Measurements from ENCODE around the gene D2HGDH. TPM values are rescaled to one million over a fixed set of nuclear protein-coding genes. Genes with fewer than 3 reads are reported as not detected.

Gene D2HGDH
- total RNA-seq, 1 experiment from 2014 or later, result 10.0 TPM

DNA sequence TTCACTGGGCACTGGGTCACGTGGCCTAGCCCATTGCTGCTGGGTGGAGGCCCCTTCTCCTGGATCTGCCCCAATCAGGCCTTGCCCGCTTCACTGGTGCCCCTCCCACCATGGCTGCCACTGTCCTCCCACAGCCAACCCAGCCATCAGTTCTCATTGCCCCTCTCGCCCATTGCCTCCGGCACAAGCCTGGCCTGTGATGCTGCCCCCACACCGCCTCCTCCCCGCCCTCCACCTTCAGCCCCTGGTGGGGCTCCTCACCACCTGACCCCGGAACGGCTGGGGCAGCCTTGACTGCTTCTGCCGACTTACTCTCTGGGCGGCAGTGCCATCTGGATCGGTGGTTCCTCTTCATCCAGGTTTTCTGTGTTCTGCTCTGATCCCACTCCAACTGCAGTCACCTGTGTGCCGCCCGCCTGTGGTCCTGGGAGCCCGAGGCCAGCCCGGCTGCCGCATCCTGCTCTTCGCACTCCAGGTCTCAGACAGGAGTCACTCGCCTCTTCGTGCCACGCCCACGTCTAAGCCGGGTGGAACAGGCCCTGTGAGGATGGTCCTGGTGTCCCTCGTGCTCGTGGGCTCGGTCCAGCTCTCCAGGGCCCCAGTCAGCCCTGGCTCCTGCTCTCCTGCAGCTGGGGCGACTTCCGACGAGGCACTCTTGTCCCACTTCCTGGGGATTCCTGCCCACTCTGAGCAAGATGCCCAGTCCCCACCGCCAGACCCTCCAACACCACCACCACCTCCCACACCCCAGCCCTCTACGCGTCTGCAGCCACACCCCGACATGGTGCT lies 14.2 kb downstream of the D2HGDH start:
- Histone ChIP-seq H4K20me1 (ENCODE audit: control insufficient read depth, insufficient read depth, insufficient read length) (no peaks in the 10 kb centered on the region), H3K4me2 (ENCODE audit: insufficient read depth, insufficient read length, low read length) (no peak overlapping the region), H2BK12ac (ENCODE audit: insufficient read length, low read depth, low read length) (no peak overlapping the region), H3K9me3 (ENCODE audit: control insufficient read depth, low read depth, low read length) (no peaks in the 10 kb centered on the region), H3K18ac (ENCODE audit: insufficient read length, low read depth, low read length) (no peak overlapping the region), H3K79me1 (ENCODE audit: insufficient read depth, low read depth, low read length, poor library complexity, severe bottlenecking) (no peaks in the 10 kb centered on the region), H3K4me1 (ENCODE audit: insufficient read depth, low read length) (no peaks in the 10 kb centered on the region), H3K56ac (ENCODE audit: insufficient read length, low read depth, low read length) (no peak overlapping the region), H4K91ac (ENCODE audit: insufficient read length, low read depth, low read length) (no peak overlapping the region), H3K14ac (ENCODE audit: insufficient read depth, low read length) (no peak overlapping the region), H3K23ac (ENCODE audit: insufficient read length, low read depth, low read length) (no peak overlapping the region), H3T11ph (ENCODE audit: low read length) (no peak overlapping the region), H3K23me2 (ENCODE audit: insufficient read length, low read depth, low read length, poor library complexity, severe bottlenecking) (no peaks in the 10 kb centered on the region), H4K8ac (replicated peaks; ENCODE audit: insufficient read length, low read depth, low read length) (no peak overlapping the region), H3K27me3 (ENCODE audit: insufficient read depth, low read length) (no peaks in the 10 kb centered on the region), H2BK5ac (ENCODE audit: insufficient read length, low read length) (no peak overlapping the region), H3K27ac (ENCODE audit: insufficient read length, low read depth, low read length) (no peak overlapping the region), H3K79me2 (ENCODE audit: insufficient read depth, low read length) (no peaks in the 10 kb centered on the region), H2AK5ac (ENCODE audit: insufficient read length, low read length) (no peak overlapping the region), H4K5ac (ENCODE audit: insufficient read length, low read depth, low read length) (no peak overlapping the region), H2AFZ (ENCODE audit: low read length) (no peak overlapping the region), H2BK120ac (ENCODE audit: low read depth, low read length, poor library complexity, severe bottlenecking) (no peak overlapping the region), H2BK15ac (ENCODE audit: low read depth, low read length) (no peak overlapping the region), H3K9ac (ENCODE audit: extremely low read depth, insufficient read length, low read length) (no peak overlapping the region), H2BK20ac (ENCODE audit: low read depth, low read length, poor library complexity, severe bottlenecking) (no peak overlapping the region), H3K4ac (ENCODE audit: low read depth, low read length) (no peak overlapping the region)
- H3K4me3 Mint-ChIP-seq, result no peak overlapping the region
- H3K4me1 Mint-ChIP-seq, result no peaks in the 10 kb centered on the region
- no peak for DNase-seq
- WGBS (ENCODE audit: extremely low coverage, insufficient read length, low lambda C conversion rate), result no CpG with 5 or more reads among the region's 32 CpGs
- TF ChIP-seq, protein P1, sequence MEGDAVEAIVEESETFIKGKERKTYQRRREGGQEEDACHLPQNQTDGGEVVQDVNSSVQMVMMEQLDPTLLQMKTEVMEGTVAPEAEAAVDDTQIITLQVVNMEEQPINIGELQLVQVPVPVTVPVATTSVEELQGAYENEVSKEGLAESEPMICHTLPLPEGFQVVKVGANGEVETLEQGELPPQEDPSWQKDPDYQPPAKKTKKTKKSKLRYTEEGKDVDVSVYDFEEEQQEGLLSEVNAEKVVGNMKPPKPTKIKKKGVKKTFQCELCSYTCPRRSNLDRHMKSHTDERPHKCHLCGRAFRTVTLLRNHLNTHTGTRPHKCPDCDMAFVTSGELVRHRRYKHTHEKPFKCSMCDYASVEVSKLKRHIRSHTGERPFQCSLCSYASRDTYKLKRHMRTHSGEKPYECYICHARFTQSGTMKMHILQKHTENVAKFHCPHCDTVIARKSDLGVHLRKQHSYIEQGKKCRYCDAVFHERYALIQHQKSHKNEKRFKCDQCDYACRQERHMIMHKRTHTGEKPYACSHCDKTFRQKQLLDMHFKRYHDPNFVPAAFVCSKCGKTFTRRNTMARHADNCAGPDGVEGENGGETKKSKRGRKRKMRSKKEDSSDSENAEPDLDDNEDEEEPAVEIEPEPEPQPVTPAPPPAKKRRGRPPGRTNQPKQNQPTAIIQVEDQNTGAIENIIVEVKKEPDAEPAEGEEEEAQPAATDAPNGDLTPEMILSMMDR (conservative IDR thresholded peaks at IDR 0.05), result no peak
- H3K9me3 Mint-ChIP-seq, result no peaks in the 10 kb centered on the region; a peak in 2 of 5 replicates
- H3K27ac Mint-ChIP-seq, result peak overlapping the region in 1 of 3 experiments; percentile 63; a peak in 2 of 7 replicates
- H3K36me3 Mint-ChIP-seq (ENCODE audit: insufficient read depth in 1 of 3, low read depth in 3 of 3), result peaks cover 24 to 47% (median 43%) of the 10 kb centered on the region in 3 experiments; a peak in 6 of 7 replicates
- no peaks in the 10 kb centered on the region for H3K27me3 Mint-ChIP-seq (ENCODE audit: low read depth)
